GM18867 (cell line): ENCODE measurements around the gene FIG4.
"Not testable (repeated sequence)": the region's sequence is repeated elsewhere in the genome, so short reads cannot be mapped to it uniquely, and the experiment has no call there.

Experiments used
- ATAC-seq: cut with Tn5 transposase; IDR thresholded peaks from one replicate; pipeline ENCODE4 v1.9.1; 2021; ENCODE audit warnings: mild to moderate bottlenecking, moderate library complexity; ENCODE audit not compliant: unreplicated experiment

FIG4 gene

GRCh38 chr6:109690737-109691621, at the start of gene FIG4, which contains the start of gene AK9:
FIG4 (plus strand) TSS chr6:109691296; CDS start chr6:109691436, 140 bp downstream.
AK9 (minus strand) TSS chr6:109691202; CDS start chr6:109675745, 15,457 bp downstream.
- peak; percentile 95 for ATAC-seq

- ATAC-seq: no peak
Observed at GRCh38 chr6:109644131-109644530, 47.0 kb upstream of the FIG4 start.

GRCh38 chr6:109653264-109653663, 37.8 kb upstream of the FIG4 start:
- ATAC-seq: no peak

GRCh38 chr6:109655761-109656262, 35.3 kb upstream of the FIG4 start:
- no peak for ATAC-seq

GRCh38 chr6:109660526-109661320, 30.4 kb upstream of the FIG4 start:
- ATAC-seq: no peak

GRCh38 chr6:109662192-109662591, 28.9 kb upstream of the FIG4 start:
- no peak for ATAC-seq

- no peak for ATAC-seq
Observed at GRCh38 chr6:109669811-109670210, 21.3 kb upstream of the FIG4 start.

GRCh38 chr6:109671733-109672132, 19.4 kb upstream of the FIG4 start:
- ATAC-seq: no peak

GRCh38 chr6:109672175-109672574, 18.9 kb upstream of the FIG4 start:
- ATAC-seq: no peak

GRCh38 chr6:109672839-109673238, 18.3 kb upstream of the FIG4 start:
- ATAC-seq: no peak

- no peak for ATAC-seq
Observed at GRCh38 chr6:109676724-109677123, 14.4 kb upstream of the FIG4 start.

- no peak for ATAC-seq
Observed at GRCh38 chr6:109678240-109678639, 12.9 kb upstream of the FIG4 start.

GRCh38 chr6:109678661-109679505, 12.2 kb upstream of the FIG4 start:
- ATAC-seq: not testable (repeated sequence)

GRCh38 chr6:109686566-109687265, 4.4 kb upstream of the FIG4 start:
- ATAC-seq: no peak

- ATAC-seq: no peak
Observed at GRCh38 chr6:109687271-109687761, 3.8 kb upstream of the FIG4 start.

GRCh38 chr6:109690373-109690736, 741 bp upstream of the FIG4 start:
- peak; percentile 45 for ATAC-seq

- peak; percentile 43 for ATAC-seq
Observed at GRCh38 chr6:109693111-109693510, 2.0 kb downstream of the FIG4 start.

- ATAC-seq: no peak
Observed at GRCh38 chr6:109695468-109695867, 4.4 kb downstream of the FIG4 start.

- no peak for ATAC-seq
Observed at GRCh38 chr6:109696355-109696754, 5.3 kb downstream of the FIG4 start.

- ATAC-seq: no peak
Observed at GRCh38 chr6:109701221-109701620, 10.1 kb downstream of the FIG4 start.
